Posterior vena cava (tissue), 2 donors: Measurements from ENCODE around the gene LYSMD4. TPM values are rescaled to one million over a fixed set of nuclear protein-coding genes. Genes with fewer than 3 reads are reported as not detected.

Experiments
- DNase-seq: peaks from one replicate; pipeline ENCODE4 v3.0.0-alpha.2; 2020; ENCODE audit warnings: low spot score
- intact Hi-C, 2 donors: fragments of 100-400 bp; cut with DNase I; formaldehyde crosslinking; loops; one replicate each; pipeline versions ENCODE4 v1.14.1 to v1.14.2; 2022 to 2023
- total RNA-seq, 2 donors: library from RNA; stranded (reverse); fragmentation: NEBNext Ultra II Directional; extraction: Animal tissue kit (Norgen Biotek cat#: 25700); gene quantifications; one replicate each; pipeline ENCODE4 v1.2.1, GENCODE V29; 2021
- donor health status: DM: yes; HTN: yes; CAD: no.
- donor health status: DM: yes; HTN: yes; CAD: no.

LYSMD4 gene
- total RNA-seq, 2 donors from 2014 or later: 6.8 to 7.5 TPM

DNA sequence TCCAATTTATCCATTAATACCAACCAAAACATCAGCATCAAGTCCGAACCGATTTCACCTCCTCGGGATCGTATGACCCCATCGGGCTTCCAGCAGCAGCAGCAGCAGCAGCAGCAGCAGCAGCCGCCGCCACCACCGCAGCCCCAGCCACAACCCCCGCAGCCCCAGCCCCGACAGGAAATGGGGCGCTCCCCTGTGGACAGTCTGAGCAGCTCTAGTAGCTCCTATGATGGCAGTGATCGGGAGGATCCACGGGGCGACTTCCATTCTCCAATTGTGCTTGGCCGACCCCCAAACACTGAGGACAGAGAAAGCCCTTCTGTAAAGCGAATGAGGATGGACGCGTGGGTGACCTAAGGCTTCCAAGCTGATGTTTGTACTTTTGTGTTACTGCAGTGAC lies 20.8 kb downstream of the LYSMD4 start:
- DNase-seq: no peak
- intact Hi-C loops: no loop called here

DNA sequence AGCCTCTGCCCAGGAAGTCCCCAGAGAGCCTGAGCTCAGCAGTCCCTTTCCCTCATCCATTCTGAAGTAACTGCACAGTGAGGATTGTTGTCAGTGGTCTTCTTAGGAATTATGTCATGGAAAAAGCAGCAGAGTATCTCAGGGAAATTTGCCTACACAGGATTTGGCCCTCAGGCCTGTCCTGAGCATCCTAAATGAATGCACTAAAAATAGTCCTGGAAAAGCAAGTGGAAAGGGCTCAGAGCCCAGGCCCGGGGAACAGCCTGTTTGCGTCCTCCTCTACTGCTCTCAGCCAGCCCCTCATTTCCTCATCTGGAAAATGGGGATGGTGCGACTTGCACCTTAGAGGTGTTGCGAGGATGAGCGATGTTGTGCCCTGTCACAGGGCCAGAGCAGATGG lies 21.6 kb downstream of the LYSMD4 start:
- DNase-seq: no peak

DNA sequence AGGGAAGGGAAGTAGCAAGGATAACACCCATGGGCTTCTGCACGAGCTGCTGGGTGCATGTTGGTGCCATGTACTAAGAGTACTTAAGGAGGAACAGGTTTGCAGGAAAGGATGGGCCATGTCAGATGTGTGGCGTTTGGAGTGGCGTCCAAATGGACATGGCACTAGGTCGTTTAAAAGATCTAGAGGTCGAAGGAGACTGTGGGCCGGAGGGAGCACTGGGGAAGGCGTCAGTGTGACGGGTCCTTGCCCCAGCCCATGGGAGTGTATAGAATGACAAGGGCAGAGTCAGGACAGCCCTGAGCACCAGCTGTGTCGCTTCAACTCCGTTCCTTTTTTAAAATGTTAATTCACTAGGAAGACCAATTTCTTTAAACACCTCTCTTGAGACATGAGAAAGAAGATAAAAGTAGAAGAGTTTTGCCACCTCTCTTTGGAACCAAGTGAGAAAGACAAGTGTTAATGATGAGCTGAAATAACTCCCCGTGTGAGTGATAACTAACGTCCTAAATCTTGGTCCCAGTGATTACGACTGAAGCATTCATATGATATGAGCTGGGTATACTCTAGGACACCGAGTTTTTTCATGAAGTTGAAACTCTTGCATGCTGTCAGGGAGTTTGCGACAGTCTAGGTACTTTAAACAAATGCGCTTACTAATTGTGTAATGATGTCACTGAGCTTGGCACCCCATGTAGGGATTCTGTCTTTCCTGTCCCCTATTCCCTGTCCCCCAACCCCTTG lies 23.8 kb downstream of the LYSMD4 start:
- intact Hi-C loops: loop anchor here in 1 of 2 donors (5.0 kb wide), 1 partner anchor 422 kb away; no protein-coding TSS in a partner anchor
- DNase-seq: no peak

More for the DNA sequence above, 21.6 kb downstream of the LYSMD4 start:
- intact Hi-C loops: no loop called here

DNA sequence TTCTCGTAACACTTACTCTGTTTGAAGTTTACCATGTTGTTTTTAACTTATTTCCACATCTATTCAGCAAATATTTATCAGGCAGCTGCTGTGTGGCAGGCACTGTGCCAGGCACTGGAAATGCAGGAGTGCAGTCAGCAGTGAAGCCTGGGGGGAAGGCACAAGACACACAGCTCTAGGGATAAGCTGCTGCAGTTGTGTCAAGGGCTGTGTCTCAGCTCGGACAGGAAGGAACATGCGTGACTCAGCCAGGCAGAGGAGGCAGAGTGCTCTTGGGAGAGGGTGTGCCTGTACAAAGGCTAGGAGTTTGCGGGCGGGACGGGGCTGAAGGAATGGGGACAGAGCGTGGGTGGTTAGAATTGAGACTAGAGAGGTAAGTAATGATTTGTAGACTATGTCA lies 24.7 kb downstream of the LYSMD4 start:
- intact Hi-C loops: loop anchor here in 1 of 2 donors (5.0 kb wide), 1 partner anchor 421 kb away; no protein-coding TSS in a partner anchor
- peak; percentile 93 for DNase-seq

DNA sequence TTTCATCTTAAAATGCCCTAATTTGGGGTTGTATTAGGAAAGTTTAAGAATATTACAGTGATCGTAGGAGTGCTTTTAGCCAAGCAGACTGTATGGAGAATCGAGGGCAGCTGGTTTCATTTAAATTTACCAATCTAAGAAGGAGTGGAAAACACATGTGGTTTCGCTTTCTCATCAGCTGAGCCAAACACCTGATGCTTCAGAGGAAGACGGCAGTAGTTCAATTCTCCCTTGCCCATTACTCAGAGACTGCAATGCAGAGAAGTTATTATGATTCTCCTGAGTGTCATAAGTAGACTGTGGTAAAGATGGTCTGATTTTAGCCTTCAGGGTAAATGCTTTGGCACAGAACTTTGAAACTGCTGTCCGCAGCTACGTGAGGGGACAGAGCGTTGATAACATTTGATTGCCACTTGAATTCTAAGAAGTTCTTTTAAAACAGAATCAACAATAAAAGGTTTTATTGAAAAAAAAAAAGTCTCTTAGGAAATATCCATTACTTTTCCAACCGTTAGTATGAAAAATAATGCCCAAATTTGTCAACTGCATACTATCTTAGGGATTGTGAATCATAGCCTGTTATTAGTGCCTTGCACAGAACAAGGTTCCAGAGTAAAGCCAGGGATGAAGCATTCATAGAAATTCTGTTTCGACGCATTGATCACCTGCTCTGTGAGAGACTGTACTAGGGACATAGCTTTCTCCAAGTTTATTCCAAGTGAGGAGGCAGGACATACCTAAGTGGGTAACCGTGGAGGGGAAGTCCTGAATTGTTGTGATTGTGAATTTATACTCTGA lies 25.6 kb downstream of the LYSMD4 start:
- no peak for DNase-seq
- intact Hi-C loops: loop anchor here in 1 of 2 donors (5.0 kb wide), 1 partner anchor 420 kb away; no protein-coding TSS in a partner anchor

DNA sequence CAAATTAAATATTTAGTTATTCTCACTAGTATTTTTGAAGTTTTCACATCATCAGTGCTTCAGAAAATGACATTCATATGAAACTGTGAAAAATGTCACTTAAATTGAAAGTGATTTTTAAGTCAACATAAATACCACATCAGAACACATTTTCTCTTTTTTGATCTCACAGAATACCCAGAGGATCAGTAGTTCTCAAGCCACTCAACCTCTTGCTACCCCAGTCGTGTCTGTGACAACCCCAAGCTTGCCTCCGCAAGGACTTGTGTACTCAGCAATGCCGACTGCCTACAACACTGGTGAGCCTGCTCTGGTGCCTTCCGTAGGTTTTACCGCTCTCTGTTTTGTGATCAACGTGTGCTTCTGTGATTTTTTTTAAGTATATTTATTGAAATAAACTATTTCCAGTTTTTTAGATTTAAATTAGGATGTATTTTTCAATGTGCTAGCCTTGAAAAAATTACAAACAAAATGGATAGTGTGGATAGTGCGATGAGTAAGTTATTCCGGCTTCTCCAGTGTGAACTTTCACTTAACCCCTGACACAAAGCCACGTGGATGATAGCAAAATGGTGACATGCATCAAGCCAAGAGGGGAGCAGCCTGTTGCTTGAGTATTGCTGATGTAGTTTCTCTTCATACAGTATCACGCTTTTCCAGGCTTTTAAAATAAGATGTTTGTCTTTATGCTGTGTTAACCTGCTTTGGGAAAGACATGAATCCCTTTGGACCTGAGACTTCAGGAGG lies 26.5 kb downstream of the LYSMD4 start:
- intact Hi-C loops: loop anchor here in 1 of 2 donors (5.0 kb wide), 1 partner anchor 419 kb away; no protein-coding TSS in a partner anchor
- DNase-seq: no peak

DNA sequence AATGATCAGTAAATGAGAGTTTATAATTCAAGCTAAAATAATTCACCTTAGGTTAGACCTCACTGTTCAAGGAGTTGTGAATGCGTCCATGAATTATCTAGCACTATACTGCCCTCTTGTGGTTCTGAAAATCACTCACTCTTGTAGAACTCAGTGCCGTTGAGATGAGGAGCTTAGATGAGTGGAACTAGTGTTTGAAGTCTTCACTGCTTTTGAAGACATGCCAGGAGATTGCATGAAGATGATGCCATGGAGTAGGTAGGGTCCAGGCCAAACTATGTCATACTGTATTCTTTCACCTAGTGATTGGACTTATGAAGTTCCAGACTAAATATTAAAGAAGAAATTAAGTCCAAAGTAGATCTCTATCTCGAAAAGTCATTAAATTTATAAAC lies 28.8 kb downstream of the LYSMD4 start:
- intact Hi-C loops: no loop called here
- DNase-seq: no peak

DNA sequence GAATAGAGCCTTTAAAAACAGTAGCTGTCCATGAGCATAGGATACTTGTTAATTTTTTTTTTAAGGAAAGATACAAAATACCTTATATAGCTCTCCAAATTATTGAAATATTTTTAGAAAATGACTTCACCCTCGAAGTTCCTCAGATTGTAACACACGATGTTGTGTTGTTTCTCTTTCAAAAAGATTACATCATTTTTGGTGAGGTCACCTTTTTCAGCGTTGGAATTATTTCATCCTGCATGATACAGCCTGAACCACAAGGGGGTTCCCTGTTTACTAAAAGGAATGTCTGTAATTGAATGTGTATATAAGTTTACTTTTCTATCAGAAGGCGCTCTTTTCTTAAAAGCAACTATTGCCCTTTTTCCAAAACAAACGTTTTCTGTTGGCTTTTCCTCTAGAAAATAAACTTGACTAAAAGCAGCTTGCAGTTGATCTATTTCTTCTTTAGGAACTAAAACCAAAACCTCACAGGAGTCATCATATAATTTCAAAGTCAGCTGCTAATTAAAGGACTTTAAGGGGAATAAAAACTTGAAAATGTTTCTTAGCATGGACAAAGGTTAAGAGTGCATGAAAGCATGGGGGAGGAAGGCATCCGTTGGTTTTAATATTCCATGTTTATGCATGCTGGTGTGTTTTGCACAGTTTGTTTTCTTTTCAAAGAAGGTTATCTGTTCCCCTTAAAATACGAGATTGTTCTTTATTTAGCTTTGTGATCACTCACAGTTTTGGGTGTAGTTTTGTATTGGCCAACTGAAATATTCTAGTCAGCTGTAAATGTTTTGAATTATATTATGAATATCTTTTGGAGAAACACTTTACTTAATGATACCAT lies 29.4 kb downstream of the LYSMD4 start:
- intact Hi-C loops: no loop called here
- no peak for DNase-seq

DNA sequence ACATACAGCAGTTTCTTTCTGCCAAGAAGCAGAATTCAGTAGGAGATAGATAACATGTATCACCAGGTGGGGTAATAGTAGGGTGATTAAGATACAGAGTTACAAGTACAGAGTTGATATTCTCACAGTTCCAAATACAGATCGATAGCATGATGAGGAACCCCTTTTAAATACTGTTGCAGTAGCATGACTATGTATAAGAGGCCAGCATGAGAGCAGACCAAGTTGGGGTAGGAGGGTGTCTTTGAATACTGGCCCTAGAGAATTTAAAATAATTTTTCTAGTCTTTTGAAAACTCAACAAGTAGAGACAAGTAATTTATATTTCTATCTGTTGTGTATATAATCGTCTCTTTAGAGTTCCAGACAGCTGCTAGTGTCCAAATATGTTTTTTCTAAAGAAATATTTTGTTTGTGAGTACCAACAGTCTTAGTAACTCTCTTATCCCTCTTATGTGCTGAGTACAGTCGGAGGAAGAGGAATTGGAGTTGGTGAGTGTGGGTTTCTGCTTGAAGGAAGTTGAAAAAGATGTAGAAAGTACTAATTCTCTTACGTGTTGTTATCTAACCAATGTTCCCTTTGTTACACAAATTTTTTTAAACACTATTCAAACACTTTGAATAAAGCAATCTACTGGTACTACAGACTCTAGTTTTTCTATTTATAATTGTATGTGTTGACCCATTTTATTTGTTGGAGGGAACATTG lies 30.2 kb downstream of the LYSMD4 start:
- no peak for DNase-seq
- intact Hi-C loops: no loop called here

DNA sequence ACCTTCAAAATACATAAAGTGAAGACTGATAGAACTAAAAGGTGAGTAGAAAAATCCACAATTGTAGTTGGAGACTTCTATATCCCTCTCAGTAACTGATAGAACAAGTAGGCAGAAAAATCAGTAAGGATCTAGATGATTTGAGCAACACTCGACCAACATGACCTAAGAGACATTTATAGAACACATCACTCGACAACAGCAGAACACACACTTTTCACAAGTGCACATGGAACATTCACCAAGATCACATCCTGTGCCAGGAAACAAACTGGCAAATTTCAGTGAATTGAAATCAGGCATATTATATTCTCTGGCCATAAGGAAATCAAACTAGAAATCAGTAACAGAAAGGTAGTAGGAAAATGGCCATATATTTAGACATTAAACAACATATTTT lies 37.1 kb downstream of the LYSMD4 start:
- DNase-seq: no peak
- intact Hi-C loops: no loop called here

DNA sequence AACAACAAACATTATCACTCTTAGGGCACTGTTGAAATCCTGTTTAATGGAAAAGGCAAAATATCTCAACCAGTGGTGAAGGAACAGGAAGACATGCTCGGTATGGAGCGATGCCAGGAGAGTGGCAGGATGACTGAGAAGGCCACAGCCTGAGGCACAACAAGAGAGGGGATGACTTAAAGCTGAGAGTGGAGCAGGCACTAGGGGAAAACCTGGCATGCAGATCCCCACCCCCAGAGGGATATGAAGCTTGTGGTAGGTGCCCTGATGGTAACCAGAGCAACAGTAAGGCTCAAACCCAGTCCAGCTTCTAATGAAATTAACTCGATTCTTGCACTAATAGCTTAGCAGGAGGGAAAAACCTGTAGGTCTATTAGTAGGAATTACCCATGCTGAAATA lies 40.4 kb downstream of the LYSMD4 start:
- intact Hi-C loops: no loop called here
- DNase-seq: no peak

DNA sequence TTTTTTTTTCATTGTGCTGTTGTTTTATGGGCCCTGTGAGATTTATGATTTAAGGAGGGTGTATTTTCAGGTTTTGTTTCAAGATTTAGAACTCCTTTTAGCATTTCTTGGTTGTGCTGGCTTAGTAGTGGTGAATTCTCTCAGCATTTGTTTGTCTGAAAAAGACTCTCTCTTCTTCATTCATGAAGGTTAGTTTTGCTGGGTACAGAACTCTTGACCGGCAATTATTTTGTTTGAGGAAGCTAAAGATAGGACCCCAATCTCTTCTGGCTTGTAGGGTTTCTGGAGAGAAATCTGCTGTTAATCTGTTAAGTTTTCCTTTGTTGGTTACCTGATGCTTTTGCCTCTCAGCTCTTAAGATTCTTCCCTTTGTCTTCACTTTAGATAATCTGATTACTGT lies 46.9 kb downstream of the LYSMD4 start:
- no peak for DNase-seq
- intact Hi-C loops: loop anchor here in 1 of 2 donors (2.0 kb wide), 1 partner anchor 65 kb away; no protein-coding TSS in a partner anchor

DNA sequence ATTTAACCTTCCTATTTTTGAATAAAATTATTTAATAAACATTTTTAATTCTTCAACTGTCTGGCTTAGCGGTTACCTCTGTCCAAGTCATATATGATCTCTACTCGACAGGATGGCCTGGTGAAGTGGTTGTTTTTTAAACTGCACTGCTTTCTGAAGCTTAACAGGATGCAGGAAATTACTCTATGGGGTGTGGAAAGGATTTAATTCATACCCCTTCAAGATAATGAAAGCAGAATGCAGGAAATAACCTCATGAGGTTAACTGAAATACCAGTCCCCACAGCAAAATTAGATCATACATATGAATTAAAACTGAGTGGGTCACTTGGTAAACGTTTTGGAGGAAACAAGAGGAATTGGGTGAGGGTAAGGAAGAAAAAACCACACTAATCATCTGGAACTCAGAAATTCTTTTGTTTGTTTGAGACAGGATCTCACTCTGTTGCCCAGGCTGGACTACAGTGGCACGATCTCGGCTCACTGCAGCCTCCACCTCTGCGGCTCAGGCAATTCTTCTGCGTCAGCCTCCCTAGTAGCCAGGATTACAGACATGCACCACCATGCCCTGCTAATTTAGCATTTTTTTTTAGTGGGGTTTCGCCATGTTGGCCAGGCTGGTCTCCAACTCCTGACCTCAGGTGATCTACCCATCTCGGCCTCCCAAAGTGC lies 50.1 kb downstream of the LYSMD4 start:
- intact Hi-C loops: no loop called here

DNA sequence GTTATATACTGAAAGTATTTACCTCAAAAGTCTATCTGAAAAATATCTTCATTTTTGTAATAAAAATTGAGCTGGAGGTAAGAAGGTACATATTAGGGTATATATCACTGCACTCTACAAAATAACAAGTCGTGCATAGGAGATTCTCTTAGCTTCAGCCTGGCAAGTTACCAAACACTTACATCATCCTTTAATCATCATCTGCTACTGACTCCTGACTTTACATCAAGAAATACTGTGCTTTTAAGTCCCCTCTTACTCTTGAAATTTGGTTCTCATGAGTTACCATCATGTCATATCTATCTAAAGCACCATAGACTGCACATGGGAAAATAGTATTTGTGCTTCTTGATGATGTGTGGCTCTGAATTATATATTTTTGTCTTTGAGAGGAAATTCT lies 50.8 kb downstream of the LYSMD4 start:
- intact Hi-C loops: no loop called here
- DNase-seq: no peak

More for the DNA sequence above, 50.1 kb downstream of the LYSMD4 start:
- no peak for DNase-seq

DNA sequence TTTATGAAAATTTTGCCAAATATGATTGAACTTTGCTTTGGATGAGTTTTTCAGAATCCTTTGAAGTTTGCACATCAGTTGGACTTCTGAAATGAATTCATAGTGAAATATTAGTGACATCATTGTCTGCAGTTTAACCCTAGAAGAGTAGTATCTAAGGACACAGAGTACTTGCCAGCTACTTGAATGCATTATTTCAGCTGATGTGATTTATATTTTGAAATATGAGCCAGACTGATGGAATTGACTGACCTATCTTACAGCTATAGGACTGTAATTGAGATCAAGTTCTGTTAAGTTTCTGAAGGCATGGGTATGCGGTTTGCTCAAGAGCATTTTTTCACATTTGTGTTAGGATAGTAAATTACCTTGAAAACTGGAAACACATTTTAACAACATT lies 51.2 kb downstream of the LYSMD4 start:
- intact Hi-C loops: no loop called here

DNA sequence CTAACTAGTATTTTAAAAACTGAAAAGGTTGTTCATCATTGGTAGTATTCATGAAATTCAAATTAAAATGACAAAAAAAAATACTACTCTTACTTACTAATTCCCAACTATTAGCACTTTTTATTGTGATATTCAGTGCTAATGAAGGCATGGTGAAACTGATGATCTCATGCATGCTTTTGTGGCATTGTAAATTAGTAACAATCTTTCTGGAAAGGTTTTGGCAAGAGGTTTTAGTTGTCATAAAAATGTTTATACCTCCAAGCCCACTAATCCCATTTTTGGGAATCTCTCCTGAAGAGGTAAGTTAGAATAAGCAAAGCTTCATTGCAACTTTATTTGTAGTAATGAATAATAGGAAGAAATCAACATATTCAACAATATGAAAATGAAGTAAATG lies 53.0 kb downstream of the LYSMD4 start:
- DNase-seq: no peak

More for the DNA sequence above, 51.2 kb downstream of the LYSMD4 start:
- DNase-seq: no peak

DNA sequence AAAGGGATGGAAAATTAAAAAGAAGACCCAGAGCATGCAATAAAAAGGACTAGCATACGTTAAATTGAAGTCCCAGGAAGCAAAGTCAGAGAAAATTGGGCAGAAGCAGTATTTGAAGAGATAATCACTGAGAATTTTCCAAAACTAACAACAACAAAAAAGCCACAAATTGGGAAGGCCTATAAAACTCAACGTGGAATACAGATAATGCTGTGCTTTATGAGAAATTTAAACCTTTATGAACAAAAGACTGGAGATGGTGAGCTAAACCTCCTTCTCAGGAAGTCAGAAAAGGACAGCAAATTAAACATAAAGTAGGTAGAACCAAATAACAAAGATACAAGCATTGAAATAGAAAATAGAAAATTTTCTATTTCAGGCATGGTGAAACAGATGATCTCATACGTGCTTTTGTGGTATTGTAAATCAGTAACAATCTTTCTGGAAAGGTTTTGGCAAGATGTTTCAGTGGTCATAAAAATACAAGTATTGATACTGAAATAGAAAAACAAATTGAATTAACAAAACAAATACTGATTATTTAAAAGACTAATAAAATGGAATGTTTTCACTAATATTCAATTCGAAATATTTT lies 55.6 kb downstream of the LYSMD4 start:
- intact Hi-C loops: no loop called here
- DNase-seq: no peak

More for the DNA sequence above, 53.0 kb downstream of the LYSMD4 start:
- intact Hi-C loops: no loop called here
